Gastrocnemius medialis (tissue), 4 donors: Measurements from ENCODE around the gene VEGFC. TPM values are rescaled to one million over a fixed set of nuclear protein-coding genes. Genes with fewer than 3 reads are reported as not detected.

ENCODE experiments used
- ATAC-seq, 2 donors: fragments of 150-250 bp; one replicate each; pipeline ENCODE4 v1.9.1; 2016
- DNase-seq, 2 donors: peaks; one replicate each; pipeline ENCODE4 v3.0.0-alpha.2; 2019
- H3K27ac ChIP-seq, 4 donors: fragments of 200-600 bp; sonication (generic); 1 replicate in 1 of 4; 2 replicates in 3 of 4; pipeline ENCODE4 v1.5.1; 2016 to 2018; ENCODE audit warnings: mild to moderate bottlenecking in 2 of 4, moderate library complexity in 1 of 4
- H3K27me3 ChIP-seq, 3 donors: fragments of 200-600 bp; sonication (generic) in 2 of 3; 1 replicate in 1 of 3; 2 replicates in 2 of 3; pipeline versions ENCODE4 v1.5.1 to v1.6.0; 2016 to 2019; ENCODE audit warnings: mild to moderate bottlenecking in 1 of 3, moderate library complexity in 1 of 3
- H3K36me3 ChIP-seq, 2 donors: fragments of 200-600 bp; sonication (generic) in 1 of 2; one replicate each; pipeline ENCODE4 v1.5.1; 2017 to 2018
- H3K4me1 ChIP-seq, 2 donors: fragments of 200-600 bp; sonication (generic) in 1 of 2; one replicate each; pipeline ENCODE4 v1.5.1; 2016 to 2017; ENCODE audit warnings: mild to moderate bottlenecking in 2 of 2
- H3K4me3 ChIP-seq, 4 donors: fragments of 200-600 bp; sonication (generic) in 3 of 4; 1 replicate in 1 of 4; 2 replicates in 3 of 4; pipeline ENCODE4 v1.5.1; 2016 to 2019; ENCODE audit warnings: mild to moderate bottlenecking in 2 of 4
- H3K9me3 ChIP-seq, 3 donors: fragments of 200-600 bp; sonication (generic) in 2 of 3; 1 replicate in 1 of 3; 2 replicates in 2 of 3; pipeline ENCODE4 v1.5.1; 2016 to 2019
- POLR2A ChIP-seq, 2 donors: fragments of 450-650 bp; IDR thresholded peaks; one replicate each; pipeline ENCODE4 v1.6.1; 2017; ENCODE audit warnings: antibody characterized with exemption in 2 of 2, mild to moderate bottlenecking in 2 of 2, moderate library complexity in 2 of 2
- in situ Hi-C, 4 donors: fragments of 200-750 bp; cut with MboI; loops; one replicate each; pipeline versions ENCODE4 v1.15.0 to v1.8.0; 2017; ENCODE audit warnings: low sequenced_read_pairs in 4 of 4
- intact Hi-C: fragments of 100-400 bp; cut with DNase I; formaldehyde crosslinking; loops from one replicate; pipeline ENCODE4 v1.15.1; 2023; ENCODE audit warnings: low total_unique reads
- total RNA-seq, 4 donors: library from RNA; depleted of rRNA; stranded (reverse); fragments of >200 nt; gene quantifications; one replicate each; pipeline versions ENCODE4 v1.1.0 to v1.2.3, GENCODE V29; 2016
- TF ChIP-seq, protein P1 (sequence below), 5 experiments: fragments of 450-650 bp in 3 of 5; fragments of 200-600 bp in 2 of 5; sonication (generic) in 2 of 5; IDR thresholded peaks in 4 of 5; conservative IDR thresholded peaks in 1 of 5; 1 replicate in 4 of 5; 2 replicates in 1 of 5; pipeline ENCODE4 v1.5.1; 2016 to 2019; ENCODE audit warnings: antibody characterized with exemption in 5 of 5, mild to moderate bottlenecking in 3 of 5, moderate library complexity in 3 of 5

Gene VEGFC
- total RNA-seq, 4 donors from 2014 or later = 1.1 to 2.9 (median 2.3) TPM

DNA sequence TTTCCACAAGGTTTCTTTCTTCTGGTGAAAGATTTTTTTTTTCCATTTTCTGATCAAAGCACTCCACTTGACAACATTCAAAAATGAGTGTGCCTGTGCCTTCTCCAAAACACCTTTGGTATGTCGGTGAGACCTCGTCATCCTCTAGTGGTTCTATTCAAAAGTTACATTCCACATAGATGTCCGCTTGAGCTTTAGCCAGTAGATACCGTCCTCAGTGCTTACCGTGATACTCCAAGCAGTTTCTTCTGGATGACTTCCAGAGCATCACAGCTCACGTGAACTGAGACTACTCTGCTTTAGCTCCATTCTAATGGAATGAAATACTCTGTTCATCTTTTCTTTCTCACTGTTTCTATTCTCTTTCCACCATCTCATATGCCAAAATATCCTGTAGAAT lies 38.2 kb upstream of the VEGFC start:
- Histone ChIP-seq H3K27ac (no peak overlapping the region), H3K4me1 (no peaks in the 10 kb centered on the region), H3K36me3 (no peaks in the 10 kb centered on the region), H3K4me3 (no peak overlapping the region), H3K27me3 (no peaks in the 10 kb centered on the region), H3K9me3 (no peaks in the 10 kb centered on the region)
- ATAC-seq = no peak
- DNase-seq = no peak
- intact Hi-C loops (no loop called here), in situ Hi-C loops (no loop called here)
- TF ChIP-seq, protein P1, sequence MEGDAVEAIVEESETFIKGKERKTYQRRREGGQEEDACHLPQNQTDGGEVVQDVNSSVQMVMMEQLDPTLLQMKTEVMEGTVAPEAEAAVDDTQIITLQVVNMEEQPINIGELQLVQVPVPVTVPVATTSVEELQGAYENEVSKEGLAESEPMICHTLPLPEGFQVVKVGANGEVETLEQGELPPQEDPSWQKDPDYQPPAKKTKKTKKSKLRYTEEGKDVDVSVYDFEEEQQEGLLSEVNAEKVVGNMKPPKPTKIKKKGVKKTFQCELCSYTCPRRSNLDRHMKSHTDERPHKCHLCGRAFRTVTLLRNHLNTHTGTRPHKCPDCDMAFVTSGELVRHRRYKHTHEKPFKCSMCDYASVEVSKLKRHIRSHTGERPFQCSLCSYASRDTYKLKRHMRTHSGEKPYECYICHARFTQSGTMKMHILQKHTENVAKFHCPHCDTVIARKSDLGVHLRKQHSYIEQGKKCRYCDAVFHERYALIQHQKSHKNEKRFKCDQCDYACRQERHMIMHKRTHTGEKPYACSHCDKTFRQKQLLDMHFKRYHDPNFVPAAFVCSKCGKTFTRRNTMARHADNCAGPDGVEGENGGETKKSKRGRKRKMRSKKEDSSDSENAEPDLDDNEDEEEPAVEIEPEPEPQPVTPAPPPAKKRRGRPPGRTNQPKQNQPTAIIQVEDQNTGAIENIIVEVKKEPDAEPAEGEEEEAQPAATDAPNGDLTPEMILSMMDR (IDR thresholded peaks at IDR 0.05 in 4 of 5, conservative IDR thresholded peaks at IDR 0.05 in 1 of 5) = no peak
- TF ChIP-seq POLR2A (IDR thresholded peaks at IDR 0.05) = no peak

DNA sequence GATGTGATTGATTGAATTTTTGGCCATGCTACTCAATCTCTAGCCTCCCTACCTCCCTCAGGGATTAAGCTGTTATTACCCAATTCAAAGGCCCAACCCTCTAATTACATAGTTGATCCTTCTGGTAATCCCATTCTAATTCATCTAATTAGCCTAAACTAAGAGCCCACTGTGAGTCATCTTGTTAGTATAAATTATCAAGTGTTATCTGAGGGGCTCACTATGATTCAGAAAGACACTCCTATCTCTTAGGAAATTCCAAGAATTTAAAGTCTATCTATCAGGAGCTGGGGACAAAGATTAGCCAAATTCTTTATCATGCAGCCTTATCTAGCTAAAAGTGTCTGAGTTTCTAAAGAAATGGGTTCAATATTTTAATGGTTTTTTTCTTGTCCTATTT lies 32.9 kb upstream of the VEGFC start:
- DNase-seq (no peak), ATAC-seq (no peak)
- no peaks in the 10 kb centered on the region for H3K9me3 ChIP-seq
- no peak overlapping the region for H3K4me3 ChIP-seq
- H3K27ac ChIP-seq = no peak overlapping the region
- TF ChIP-seq, protein P1 (IDR thresholded peaks at IDR 0.05 in 4 of 5, conservative IDR thresholded peaks at IDR 0.05 in 1 of 5) = no peak
- TF ChIP-seq POLR2A (IDR thresholded peaks at IDR 0.05) = no peak
- in situ Hi-C loops = no loop called here
- no peaks in the 10 kb centered on the region for H3K36me3 ChIP-seq
- H3K4me1 ChIP-seq = no peaks in the 10 kb centered on the region
- H3K27me3 ChIP-seq = no peaks in the 10 kb centered on the region
- intact Hi-C loops = no loop called here

GRCh38 chr4:176824645-176825366 lies 32.1 kb upstream of the VEGFC start:
- no peak for DNase-seq
- intact Hi-C loops (no loop called here), in situ Hi-C loops (no loop called here)
- TF ChIP-seq POLR2A (IDR thresholded peaks at IDR 0.05) = no peak
- TF ChIP-seq, protein P1 (IDR thresholded peaks at IDR 0.05 in 4 of 5, conservative IDR thresholded peaks at IDR 0.05 in 1 of 5) = no peak
- ATAC-seq = no peak
- Histone ChIP-seq H3K4me1 (no peaks in the 10 kb centered on the region), H3K36me3 (no peaks in the 10 kb centered on the region), H3K27me3 (no peaks in the 10 kb centered on the region), H3K9me3 (no peaks in the 10 kb centered on the region), H3K27ac (no peak overlapping the region), H3K4me3 (no peak overlapping the region)

DNA sequence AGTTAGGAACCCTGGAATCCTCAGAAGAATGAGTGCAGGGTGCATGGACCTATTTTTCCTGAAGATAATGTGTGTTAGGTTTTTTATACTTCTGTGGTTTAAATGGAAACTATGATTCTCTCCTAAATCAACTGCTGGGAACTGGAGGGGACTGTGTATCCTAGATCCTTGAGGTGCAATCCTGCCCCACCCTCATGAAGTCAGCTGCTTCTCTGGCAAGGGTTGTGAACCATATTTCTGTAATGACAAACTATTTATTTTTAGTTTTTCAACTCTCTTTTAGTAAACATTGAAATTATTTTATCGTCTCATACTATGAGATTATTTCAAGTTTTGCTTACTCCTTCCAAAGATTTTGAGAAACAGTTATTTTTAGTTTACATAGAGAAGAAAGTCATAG lies 25.8 kb upstream of the VEGFC start:
- intact Hi-C loops (no loop called here), in situ Hi-C loops (no loop called here)
- ATAC-seq = no peak
- TF ChIP-seq, protein P1 (IDR thresholded peaks at IDR 0.05 in 4 of 5, conservative IDR thresholded peaks at IDR 0.05 in 1 of 5) = no peak
- TF ChIP-seq POLR2A (IDR thresholded peaks at IDR 0.05) = no peak
- no peak overlapping the region for H3K27ac ChIP-seq
- no peaks in the 10 kb centered on the region for H3K4me1 ChIP-seq
- no peaks in the 10 kb centered on the region for H3K27me3 ChIP-seq
- no peak for DNase-seq
- H3K4me3 ChIP-seq = no peak overlapping the region
- no peaks in the 10 kb centered on the region for H3K9me3 ChIP-seq
- H3K36me3 ChIP-seq = no peaks in the 10 kb centered on the region

- no peaks in the 10 kb centered on the region for H3K27me3 ChIP-seq
- in situ Hi-C loops (no loop called here), intact Hi-C loops (no loop called here)
- H3K9me3 ChIP-seq = no peaks in the 10 kb centered on the region
- H3K27ac ChIP-seq = no peak overlapping the region
- DNase-seq (no peak), ATAC-seq (no peak)
- H3K36me3 ChIP-seq = no peaks in the 10 kb centered on the region
- no peak overlapping the region for H3K4me3 ChIP-seq
- no peak for TF ChIP-seq POLR2A (IDR thresholded peaks at IDR 0.05)
- TF ChIP-seq, protein P1 (IDR thresholded peaks at IDR 0.05 in 4 of 5, conservative IDR thresholded peaks at IDR 0.05 in 1 of 5) = no peak
- no peaks in the 10 kb centered on the region for H3K4me1 ChIP-seq
These were observed 24.5 kb upstream of the VEGFC start for GRCh38 chr4:176817204-176817603.
